ENCODE data around the gene AGBL4. TPM values are rescaled to one million over a fixed set of nuclear protein-coding genes. Genes with fewer than 3 reads are reported as not detected.

Gene AGBL4
- polyA plus RNA-seq, 1 donor (not counting 4 experiments of a cell fraction or from before 2014, with no cell fraction given), result not detected

- dilution Hi-C loops (cut with MboI; ENCODE audit: extremely low pct_ligation_motif_present, low sequenced_read_pairs), result no loop called here
- TF ChIP-seq CTCF (optimal IDR thresholded peaks at IDR 0.05 in 1 of 3, IDR thresholded peaks at IDR 0.05 in 1 of 3, conservative IDR thresholded peaks at IDR 0.05 in 1 of 3; ENCODE audit: extremely low read depth in 1 of 3, insufficient read depth in 2 of 3, low read length in 3 of 3), result no peak
- TF ChIP-seq EZH2 (IDR thresholded peaks at IDR 0.05; ENCODE audit: low read length), result no peak
- H3K4me1 ChIP-seq (ENCODE audit: control insufficient read depth, extremely low read depth, insufficient read depth, low read length), result no peaks in the 10 kb centered on the region
Measured at GRCh38 chr1:49252917-49253316, 770.8 kb downstream of the AGBL4 start.

GRCh38 chr1:49251019-49251784 is 772.6 kb downstream of the AGBL4 start:
- Histone ChIP-seq H3K27ac (ENCODE audit: control insufficient read depth, insufficient read depth, low read length) (no peak overlapping the region), H3K36me3 (ENCODE audit: control insufficient read depth in 2 of 2, extremely low read depth in 1 of 2, insufficient read depth in 2 of 2, low read length in 2 of 2) (no peaks in the 10 kb centered on the region), H3K4me2 (ENCODE audit: control insufficient read depth, extremely low read depth, insufficient read depth, low read depth, low read length) (no peak overlapping the region), H3K9ac (ENCODE audit: control insufficient read depth, extremely low read depth, insufficient read depth, low read length) (no peak overlapping the region), H3K9me1 (ENCODE audit: control insufficient read depth, extremely low read depth, insufficient read depth, low read length) (no peaks in the 10 kb centered on the region), H3K79me2 (ENCODE audit: control insufficient read depth, insufficient read depth, low read length) (no peaks in the 10 kb centered on the region), H3K4me3 (ENCODE audit: control insufficient read depth in 2 of 3, extremely low read depth in 1 of 3, insufficient read depth in 2 of 3, low read depth in 1 of 3, low read length in 3 of 3) (no peak overlapping the region), H3K9me3 (ENCODE audit: control insufficient read depth, low read depth, low read length) (no peaks in the 10 kb centered on the region), H2AFZ (ENCODE audit: control insufficient read depth, low read length) (no peak overlapping the region), H3K4me1 (ENCODE audit: control insufficient read depth, extremely low read depth, insufficient read depth, low read length) (no peaks in the 10 kb centered on the region), H4K20me1 (ENCODE audit: control insufficient read depth, extremely low read depth, insufficient read depth, low read length) (no peaks in the 10 kb centered on the region), H3K27me3 (ENCODE audit: control insufficient read depth, extremely low read depth, insufficient read depth, low read length) (no peaks in the 10 kb centered on the region)
- no peak for TF ChIP-seq EZH2 (IDR thresholded peaks at IDR 0.05; ENCODE audit: low read length)
- peak in 1 of 3 experiments; percentile 11 for TF ChIP-seq CTCF (optimal IDR thresholded peaks at IDR 0.05 in 1 of 3, IDR thresholded peaks at IDR 0.05 in 1 of 3, conservative IDR thresholded peaks at IDR 0.05 in 1 of 3; ENCODE audit: extremely low read depth in 1 of 3, insufficient read depth in 2 of 3, low read length in 3 of 3)
- no peak for DNase-seq (ENCODE audit: low read depth, low spot score)
- dilution Hi-C loops (cut with MboI; ENCODE audit: extremely low pct_ligation_motif_present, low sequenced_read_pairs), result no loop called here
- no peak for FAIRE-seq

More at GRCh38 chr1:49252917-49253316, 770.8 kb downstream of the AGBL4 start:
- H3K36me3 ChIP-seq (ENCODE audit: control insufficient read depth in 2 of 2, extremely low read depth in 1 of 2, insufficient read depth in 2 of 2, low read length in 2 of 2), result no peaks in the 10 kb centered on the region
- no peak overlapping the region for H3K4me3 ChIP-seq (ENCODE audit: control insufficient read depth in 2 of 3, extremely low read depth in 1 of 3, insufficient read depth in 2 of 3, low read depth in 1 of 3, low read length in 3 of 3)
- H3K9me1 ChIP-seq (ENCODE audit: control insufficient read depth, extremely low read depth, insufficient read depth, low read length), result no peaks in the 10 kb centered on the region
- no peaks in the 10 kb centered on the region for H3K9me3 ChIP-seq (ENCODE audit: control insufficient read depth, low read depth, low read length)
- no peak overlapping the region for H3K4me2 ChIP-seq (ENCODE audit: control insufficient read depth, extremely low read depth, insufficient read depth, low read depth, low read length)
- no peaks in the 10 kb centered on the region for H3K27me3 ChIP-seq (ENCODE audit: control insufficient read depth, extremely low read depth, insufficient read depth, low read length)
- H2AFZ ChIP-seq (ENCODE audit: control insufficient read depth, low read length), result no peak overlapping the region
- DNase-seq (ENCODE audit: low read depth, low spot score) (no peak), FAIRE-seq (no peak)
- no peak overlapping the region for H3K9ac ChIP-seq (ENCODE audit: control insufficient read depth, extremely low read depth, insufficient read depth, low read length)
- no peaks in the 10 kb centered on the region for H4K20me1 ChIP-seq (ENCODE audit: control insufficient read depth, extremely low read depth, insufficient read depth, low read length)
- H3K27ac ChIP-seq (ENCODE audit: control insufficient read depth, insufficient read depth, low read length), result no peak overlapping the region
- H3K79me2 ChIP-seq (ENCODE audit: control insufficient read depth, insufficient read depth, low read length), result no peaks in the 10 kb centered on the region

All from keratinocyte (primary cell).